GM12878 (cell line): ENCODE measurements around the gene ABCC4.

ENCODE experiments used
- EP300 ChIP-seq, 2 experiments: fragments of 150-350 bp in 1 of 2; IDR thresholded peaks; 2 replicates each; pipeline ENCODE4 v1.6.1; 2011 to 2012; ENCODE audit warnings: low read depth in 2 of 2, low read length in 2 of 2, borderline replicate concordance in 1 of 2, improper control_type of control experiment in 1 of 2, inconsistent platforms in 1 of 2; ENCODE audit not compliant: control insufficient read depth in 1 of 2
- IRF5 ChIP-seq: fragments of 450-650 bp; IDR thresholded peaks from 2 replicates; pipeline ENCODE4 v1.6.1; 2017; ENCODE audit warnings: borderline replicate concordance
- POLR2A ChIP-seq: IDR thresholded peaks from 2 replicates; pipeline ENCODE4 v1.6.1; 2011; ENCODE audit warnings: low read depth, mild to moderate bottlenecking, low read length
- SREBF1 ChIP-seq: IDR thresholded peaks from 2 replicates; pipeline ENCODE4 v1.6.1; 2012; ENCODE audit warnings: mild to moderate bottlenecking, low read length
- TARDBP ChIP-seq: IDR thresholded peaks from 2 replicates; pipeline ENCODE4 v1.6.1; 2016; ENCODE audit warnings: borderline replicate concordance
- TBL1XR1 ChIP-seq: IDR thresholded peaks from 2 replicates; pipeline ENCODE4 v1.6.1; 2012; ENCODE audit warnings: low read depth, low read length, improper control_type of control experiment
- ZBTB33 ChIP-seq: fragments of 450-650 bp; IDR thresholded peaks from 2 replicates; pipeline ENCODE4 v1.6.1; 2017; ENCODE audit warnings: mild to moderate bottlenecking
- ZBTB4 ChIP-seq: fragments of 450-650 bp; formaldehyde crosslinking; IDR thresholded peaks from 2 replicates; pipeline ENCODE4 v1.4.0; 2022; ENCODE audit warnings: mild to moderate bottlenecking, moderate library complexity

- TF ChIP-seq TARDBP (no peak), SREBF1 (no peak), ZBTB4 (CRISPR knock-in tag) (no peak), TBL1XR1 (no peak), IRF5 (no peak), EP300 (IDR thresholded peaks at IDR 0.05; ENCODE audit: borderline replicate concordance in 1 of 2, control insufficient read depth in 1 of 2, low read depth in 2 of 2, low read length in 2 of 2) (no peak), ZBTB33 (no peak), POLR2A (no peak)
These were observed 217.5 kb downstream of the ABCC4 start for GRCh38 chr13:95083758-95084157.
